ENCODE data around the gene NDUFAF5. TPM values are rescaled to one million over a fixed set of nuclear protein-coding genes. Genes with fewer than 3 reads are reported as not detected.
A peak's percentile ranks its signal among the peaks of the same experiment; 100 is the strongest.

The NDUFAF5 gene
- total and polyA plus RNA-seq, 2 experiments from 2014 or later: 16.6 to 21.3 TPM

GRCh38 chr20:13794667-13795066 is 9.8 kb downstream of the NDUFAF5 start:
- Histone ChIP-seq H4K20me1 (ENCODE audit: insufficient read depth, poor library complexity, severe bottlenecking) (no peaks in the 10 kb centered on the region), H3K79me2 (no peaks in the 10 kb centered on the region), H3K4me1 (ENCODE audit: insufficient read depth) (no peaks in the 10 kb centered on the region), H3K36me3 (replicated peaks; ENCODE audit: insufficient read depth, low read depth) (no peaks in the 10 kb centered on the region), H2AFZ (no peak overlapping the region), H3K4me2 (no peak overlapping the region), H3K27ac (no peak overlapping the region), H3K4me3 (no peak overlapping the region), H3K9me2 (replicated peaks; ENCODE audit: insufficient read depth) (no peaks in the 10 kb centered on the region), H3K9me3 (ENCODE audit: low read depth) (no peaks in the 10 kb centered on the region), H3K27me3 (no peaks in the 10 kb centered on the region)
- TF ChIP-seq EZH2 (IDR thresholded peaks at IDR 0.05; ENCODE audit: borderline replicate concordance): no peak
- TF ChIP-seq CTCF (IDR thresholded peaks at IDR 0.05; ENCODE audit: poor library complexity): no peak
- no peak for TF ChIP-seq EZH2phosphoT487 (IDR thresholded peaks at IDR 0.05; ENCODE audit: low read depth, severe bottlenecking, unreplicated experiment)
- no peak for DNase-seq (ENCODE audit: low spot score)
- WGBS (ENCODE audit: low lambda C conversion rate, missing lambda C conversion rate): 95% methylated on average over 6 of the region's 6 CpGs

GRCh38 chr20:13799040-13799439 is 14.2 kb downstream of the NDUFAF5 start:
- H3K9me2 ChIP-seq (replicated peaks; ENCODE audit: insufficient read depth): no peaks in the 10 kb centered on the region
- no peaks in the 10 kb centered on the region for H3K9me3 ChIP-seq (ENCODE audit: low read depth)
- H3K27ac ChIP-seq: no peak overlapping the region
- H2AFZ ChIP-seq: no peak overlapping the region
- no peaks in the 10 kb centered on the region for H3K27me3 ChIP-seq
- DNase-seq (ENCODE audit: low spot score): no peak
- WGBS (ENCODE audit: low lambda C conversion rate, missing lambda C conversion rate): 86% methylated on average over 5 of the region's 5 CpGs
- no peaks in the 10 kb centered on the region for H3K36me3 ChIP-seq (replicated peaks; ENCODE audit: insufficient read depth, low read depth)
- TF ChIP-seq EZH2 (IDR thresholded peaks at IDR 0.05; ENCODE audit: borderline replicate concordance): no peak
- no peak for TF ChIP-seq EZH2phosphoT487 (IDR thresholded peaks at IDR 0.05; ENCODE audit: low read depth, severe bottlenecking, unreplicated experiment)
- TF ChIP-seq CTCF (IDR thresholded peaks at IDR 0.05; ENCODE audit: poor library complexity): no peak
- H3K4me2 ChIP-seq: no peak overlapping the region
- H3K4me3 ChIP-seq: no peak overlapping the region
- H3K4me1 ChIP-seq (ENCODE audit: insufficient read depth): no peaks in the 10 kb centered on the region
- H3K79me2 ChIP-seq: no peaks in the 10 kb centered on the region
- no peaks in the 10 kb centered on the region for H4K20me1 ChIP-seq (ENCODE audit: insufficient read depth, poor library complexity, severe bottlenecking)

- Histone ChIP-seq H3K4me3 (no peak overlapping the region), H3K4me2 (no peak overlapping the region), H3K27me3 (no peaks in the 10 kb centered on the region), H3K4me1 (ENCODE audit: insufficient read depth) (no peaks in the 10 kb centered on the region), H3K79me2 (no peaks in the 10 kb centered on the region), H3K27ac (no peak overlapping the region), H2AFZ (no peak overlapping the region), H4K20me1 (ENCODE audit: insufficient read depth, poor library complexity, severe bottlenecking) (no peaks in the 10 kb centered on the region), H3K9me3 (ENCODE audit: low read depth) (no peaks in the 10 kb centered on the region), H3K9me2 (replicated peaks; ENCODE audit: insufficient read depth) (no peaks in the 10 kb centered on the region), H3K36me3 (replicated peaks; ENCODE audit: insufficient read depth, low read depth) (no peaks in the 10 kb centered on the region)
- TF ChIP-seq EZH2phosphoT487 (IDR thresholded peaks at IDR 0.05; ENCODE audit: low read depth, severe bottlenecking, unreplicated experiment) (no peak), EZH2 (IDR thresholded peaks at IDR 0.05; ENCODE audit: borderline replicate concordance) (no peak), CTCF (IDR thresholded peaks at IDR 0.05; ENCODE audit: poor library complexity) (no peak)
- WGBS (ENCODE audit: low lambda C conversion rate, missing lambda C conversion rate): 86% methylated on average over 2 of the region's 2 CpGs
- DNase-seq (ENCODE audit: low spot score): no peak
Measured at GRCh38 chr20:13799974-13800373, 15.1 kb downstream of the NDUFAF5 start.

- H3K36me3 ChIP-seq (replicated peaks; ENCODE audit: insufficient read depth, low read depth): no peaks in the 10 kb centered on the region
- H3K4me2 ChIP-seq: no peak overlapping the region
Measured at GRCh38 chr20:13800728-13801134, 15.9 kb downstream of the NDUFAF5 start.

More at GRCh38 chr20:13800728-13801134, 15.9 kb downstream of the NDUFAF5 start:
- H3K9me2 ChIP-seq (replicated peaks; ENCODE audit: insufficient read depth): no peaks in the 10 kb centered on the region
- TF ChIP-seq EZH2phosphoT487 (IDR thresholded peaks at IDR 0.05; ENCODE audit: low read depth, severe bottlenecking, unreplicated experiment) (no peak), CTCF (IDR thresholded peaks at IDR 0.05; ENCODE audit: poor library complexity) (no peak), EZH2 (IDR thresholded peaks at IDR 0.05; ENCODE audit: borderline replicate concordance) (no peak)
- peak; percentile 55 for DNase-seq (ENCODE audit: low spot score)
- H3K4me1 ChIP-seq (ENCODE audit: insufficient read depth): no peaks in the 10 kb centered on the region
- H4K20me1 ChIP-seq (ENCODE audit: insufficient read depth, poor library complexity, severe bottlenecking): no peaks in the 10 kb centered on the region
- 51% methylated on average over 7 of the region's 7 CpGs for WGBS (ENCODE audit: low lambda C conversion rate, missing lambda C conversion rate)
- no peak overlapping the region for H3K4me3 ChIP-seq
- no peaks in the 10 kb centered on the region for H3K79me2 ChIP-seq
- no peaks in the 10 kb centered on the region for H3K27me3 ChIP-seq
- no peak overlapping the region for H2AFZ ChIP-seq
- H3K27ac ChIP-seq: no peak overlapping the region
- no peaks in the 10 kb centered on the region for H3K9me3 ChIP-seq (ENCODE audit: low read depth)

Measured in hepatocyte (in vitro differentiated cells).